Effector memory CD4-positive, alpha-beta T cell (primary cell): ENCODE results near the gene CARD6.

ENCODE experiments used
- DNase-seq, 3 donors: peaks; one replicate each; pipeline ENCODE4 v3.0.0-alpha.2; 2020
- H3K27ac ChIP-seq: 2 replicates; pipeline ENCODE4 v1.7.0; 2013; ENCODE audit warnings: mild to moderate bottlenecking, low read length, moderate library complexity; ENCODE audit not compliant: insufficient read depth, poor library complexity, severe bottlenecking
- H3K27me3 ChIP-seq: replicated peaks from 2 replicates; pipeline ENCODE4 v1.7.0; 2013; ENCODE audit warnings: mild to moderate bottlenecking, low read length; ENCODE audit not compliant: insufficient read depth, control insufficient read depth, poor library complexity, severe bottlenecking
- H3K36me3 ChIP-seq: 2 replicates; pipeline ENCODE4 v1.7.0; 2013; ENCODE audit warnings: mild to moderate bottlenecking, low read length, moderate library complexity; ENCODE audit not compliant: control insufficient read depth, insufficient read depth
- H3K4me1 ChIP-seq: 2 replicates; pipeline ENCODE4 v1.7.0; 2013; ENCODE audit warnings: low read length, mild to moderate bottlenecking; ENCODE audit not compliant: control insufficient read depth, insufficient read depth, poor library complexity, severe bottlenecking
- H3K4me3 ChIP-seq: 2 replicates; pipeline ENCODE4 v1.7.0; 2013; ENCODE audit warnings: low read length, low read depth, mild to moderate bottlenecking; ENCODE audit not compliant: insufficient read depth, poor library complexity, severe bottlenecking
- H3K9me3 ChIP-seq: 2 replicates; pipeline ENCODE4 v1.7.0; 2013; ENCODE audit warnings: mild to moderate bottlenecking, low read length, moderate library complexity; ENCODE audit not compliant: control insufficient read depth

The CARD6 gene

DNA sequence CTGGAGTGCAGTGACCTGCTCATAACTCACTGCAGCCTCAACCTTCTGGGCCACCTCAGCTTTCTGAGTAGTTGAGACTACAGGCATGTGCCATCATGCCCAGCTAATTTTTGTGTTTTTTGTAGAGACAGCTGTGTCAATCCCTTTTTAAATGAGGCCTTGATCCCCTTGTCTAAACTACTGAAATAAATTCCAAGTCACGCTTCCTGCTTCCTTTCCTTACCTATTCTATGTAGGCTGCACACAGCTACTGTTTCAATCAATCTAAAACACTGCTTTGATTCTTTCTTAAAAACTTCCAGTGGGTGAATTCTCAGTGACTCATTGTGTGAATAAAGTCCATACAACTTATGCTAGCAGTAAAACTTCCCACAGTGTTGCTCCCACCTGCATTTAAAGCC, 65.2 kb downstream of the CARD6 start:
- no peaks in the 10 kb centered on the region for H3K27me3 ChIP-seq
- no peaks in the 10 kb centered on the region for H3K36me3 ChIP-seq
- DNase-seq, result no peak
- H3K4me3 ChIP-seq, result no peak overlapping the region
- no peaks in the 10 kb centered on the region for H3K4me1 ChIP-seq
- H3K9me3 ChIP-seq, result no peaks in the 10 kb centered on the region
- H3K27ac ChIP-seq, result no peak overlapping the region

- Histone ChIP-seq H3K4me1 (no peaks in the 10 kb centered on the region), H3K36me3 (no peaks in the 10 kb centered on the region), H3K27ac (no peak within 1 kb of the TSS), H3K9me3 (no peaks in the 10 kb centered on the region), H3K27me3 (no peaks in the 10 kb centered on the region), H3K4me3 (no peak within 1 kb of the TSS)
- no peak for DNase-seq
Measured at GRCh38 chr5:40909264-40909663, 68.1 kb downstream of the CARD6 start, which contains the start of gene C7. TSS of gene C7 (plus strand) at chr5:40909497. CDS start at chr5:40909611, 114 bp downstream.

DNA sequence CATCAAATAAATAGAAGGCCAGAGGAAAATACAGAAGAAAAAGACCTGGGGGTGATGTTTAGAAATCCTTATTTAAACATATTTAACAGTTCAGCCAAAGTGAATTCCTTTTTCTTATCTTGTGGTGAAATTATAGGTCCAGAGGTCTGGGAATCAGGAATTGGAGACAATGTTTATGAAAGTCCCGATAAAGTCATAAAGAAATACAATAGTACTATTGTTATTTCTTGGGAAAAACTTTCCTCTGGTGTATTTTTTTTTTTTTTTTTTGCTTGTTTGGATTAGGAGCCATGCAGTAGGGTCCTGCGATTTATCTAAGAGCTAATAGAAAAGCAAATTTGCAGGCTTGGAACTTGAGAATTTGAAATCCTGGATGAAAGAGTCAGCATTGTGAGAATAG, 68.6 kb downstream of the CARD6 start:
- H3K27ac ChIP-seq, result no peak overlapping the region
- no peaks in the 10 kb centered on the region for H3K4me1 ChIP-seq
- no peaks in the 10 kb centered on the region for H3K36me3 ChIP-seq
- no peak for DNase-seq
- H3K27me3 ChIP-seq, result no peaks in the 10 kb centered on the region
- no peak overlapping the region for H3K4me3 ChIP-seq
- no peaks in the 10 kb centered on the region for H3K9me3 ChIP-seq
